GM12878 (cell line): Measurements from ENCODE around the gene ZNF17. TPM values are rescaled to one million over a fixed set of nuclear protein-coding genes. Genes with fewer than 3 reads are reported as not detected.

Source experiments
- ATAC-seq: fragments of 200-7000 bp; cut with Tn5 transposase; 3 replicates; pipeline ENCODE4 v1.9.1; 2020; ENCODE audit warnings: mild to moderate bottlenecking, moderate library complexity
- BruUV-seq: library from RNA; stranded (reverse); fragments of 400-500 nt; replicated peaks from 2 replicates; lab custom pipeline; 2021; lab: Mats Ljungman, UMichigan
- CTCF ChIA-PET: fragments of 300-600 bp; sonication (Branson Sonifier 250); formaldehyde crosslinking; extraction: SDS; loops from one replicate; lab custom pipeline; 2021; ENCODE audit warnings: inconsistent platforms; lab: Yijun Ruan, JAX
- POLR2A ChIA-PET: fragments of 350-600 bp; formaldehyde crosslinking; extraction: SDS; loops from one replicate; lab custom pipeline; 2021; ENCODE audit warnings: inconsistent platforms; lab: Charles Lee
- RAD21 ChIA-PET: fragments of 300-600 bp; sonication (Branson Sonifier 250); formaldehyde crosslinking; loops from one replicate; lab custom pipeline; 2023; ENCODE audit warnings: antibody characterized with exemption; ENCODE audit not compliant: unreplicated experiment; lab: Charles Lee
- SMC1A ChIA-PET: fragments of 300-600 bp; sonication (Branson Sonifier 250); formaldehyde crosslinking; loops from one replicate; lab custom pipeline; 2023; ENCODE audit not compliant: unreplicated experiment, uncharacterized antibody; lab: Charles Lee
- DNase-seq: peaks from one replicate; pipeline ENCODE4 v3.0.0-alpha.2; 2011; ENCODE audit warnings: low read depth, low spot score
- FAIRE-seq: peaks from 3 replicates; lab custom pipeline; 2011; peaks lifted over from hg19 to GRCh38; lab: Jason Lieb, UNC
- H2AFZ ChIP-seq: 2 replicates; pipeline ENCODE4 v1.6.0; 2011; ENCODE audit warnings: low read depth, low read length, control low read depth; ENCODE audit not compliant: control insufficient read depth
- H3K27ac ChIP-seq: 2 replicates; pipeline ENCODE4 v1.5.1; 2011; ENCODE audit warnings: control low read depth; ENCODE audit not compliant: control insufficient read depth, insufficient read depth
- H3K27me3 ChIP-seq, 2 experiments: replicated peaks in 1 of 2; 2 replicates each; pipeline versions ENCODE4 v1.6.0 to v1.6.1; 2011; ENCODE audit warnings: low read length in 1 of 2; ENCODE audit not compliant: control insufficient read depth in 2 of 2, insufficient read depth in 2 of 2
- H3K36me3 ChIP-seq, 2 experiments: 2 replicates each; pipeline ENCODE4 v1.5.1; 2011; ENCODE audit warnings: low read length in 1 of 2; ENCODE audit not compliant: control insufficient read depth in 2 of 2, insufficient read depth in 2 of 2
- H3K4me1 ChIP-seq: 2 replicates; pipeline ENCODE4 v1.6.1; 2011; ENCODE audit warnings: mild to moderate bottlenecking, low read length, moderate library complexity, mixed read lengths; ENCODE audit not compliant: control insufficient read depth, insufficient read depth
- H3K4me2 ChIP-seq: 2 replicates; pipeline ENCODE4 v1.6.0; 2011; ENCODE audit warnings: control low read depth; ENCODE audit not compliant: control insufficient read depth, insufficient read depth
- H3K4me3 ChIP-seq: fragments of 200-600 bp; sonication (generic); 2 replicates; pipeline ENCODE4 v1.5.1; 2016
- H3K79me2 ChIP-seq: 2 replicates; pipeline ENCODE4 v1.6.0; 2011; ENCODE audit warnings: low read length; ENCODE audit not compliant: control insufficient read depth, insufficient read depth
- H3K9ac ChIP-seq: 2 replicates; pipeline ENCODE4 v1.8.0; 2011; ENCODE audit warnings: low read length, control low read depth, mixed read lengths; ENCODE audit not compliant: control insufficient read depth, insufficient read depth
- H3K9me3 ChIP-seq: replicated peaks from 3 replicates; pipeline ENCODE4 v1.5.1; 2011; ENCODE audit warnings: mild to moderate bottlenecking, low read length; ENCODE audit not compliant: control insufficient read depth, insufficient read depth
- H4K20me1 ChIP-seq: 2 replicates; pipeline ENCODE4 v1.6.0; 2011; ENCODE audit not compliant: control insufficient read depth, insufficient read depth
- DPF2 ChIP-seq: fragments of 450-650 bp; IDR thresholded peaks from 2 replicates; pipeline ENCODE4 v1.6.1; 2017; ENCODE audit warnings: mild to moderate bottlenecking
- IKZF2 ChIP-seq, 2 experiments: fragments of 450-650 bp; IDR thresholded peaks; 2 replicates each; pipeline ENCODE4 v1.6.1; 2017; ENCODE audit warnings: mild to moderate bottlenecking in 2 of 2, moderate library complexity in 2 of 2
- WGBS: methylation state at CpG from one replicate; pipeline ENCODE4 v1.1.6; 2016; ENCODE audit warnings: low lambda C conversion rate; ENCODE audit not compliant: insufficient replicate concordance, insufficient coverage; ENCODE audit errors: missing lambda C conversion rate; 5-methylcytosine and 5-hydroxymethylcytosine counted together
- in situ Hi-C: fragments of 300-500 bp; cut with MboI; formaldehyde crosslinking; loops from 9 replicates; pipeline ENCODE4 v1.14.3; 2018; ENCODE audit warnings: mixed read lengths
- intact Hi-C: fragments of 100-400 bp; cut with micrococcal nuclease; formaldehyde crosslinking; loops from one replicate; pipeline ENCODE4 v1.14.2; 2022; ENCODE audit not compliant: unreplicated experiment
- polyA plus RNA-seq, 11 experiments: library from polyadenylated mRNA; depleted of rRNA in 4 of 11; unstranded in 6 of 11; stranded (reverse) in 5 of 11; fragments of >200 nt; fragmentation: Nextera tagmentation in 4 of 11; fragmentation: Illumina TruSeq in 1 of 11; extraction: Ambion mirVana in 4 of 11; extraction: Trizol in 1 of 11; gene quantifications; 1 replicate in 1 of 11; 2 replicates in 10 of 11; pipeline versions ENCODE4 v1.2.1 to v1.2.3, GENCODE V29; 2011 to 2016; ENCODE audit warnings: inconsistent platforms in 2 of 11, missing spikeins in 2 of 11, low read depth in 1 of 11
- total RNA-seq, 4 experiments: library from RNA; depleted of rRNA in 3 of 4; stranded (reverse); fragments of >200 nt in 3 of 4; fragmentation: Illumina TruSeq in 1 of 4; extraction: Trizol in 1 of 4; gene quantifications; 2 replicates each; pipeline versions ENCODE4 v1.2.1 to v1.2.3, GENCODE V29; 2013 to 2021
- TF ChIP-seq, protein P1 (sequence below): fragments of 450-650 bp; IDR thresholded peaks from 2 replicates; pipeline ENCODE4 v1.6.1; 2014; ENCODE audit warnings: mild to moderate bottlenecking

Gene ZNF17
- total and polyA plus RNA-seq, 10 of the 15 experiments (the other 5 are each of a cell fraction or from before 2014, with no cell fraction given), result 4.4 to 11.3 (median 7.8) TPM

- in situ Hi-C loops (no loop called here), intact Hi-C loops (no loop called here)
- Histone ChIP-seq H3K4me1 (peaks cover 5% of the 10 kb centered on the region; the same call in 1 of the 2 replicates), H3K9ac (peak overlapping the region; percentile 61), H3K27me3 (no peaks in the 10 kb centered on the region), H4K20me1 (no peaks in the 10 kb centered on the region; the same call in 1 of the 2 replicates), H3K27ac (peak overlapping the region; percentile 38), H3K9me3 (peaks cover 3% of the 10 kb centered on the region; the same call in 2 of the 3 replicates), H3K4me2 (peak overlapping the region; percentile 86), H3K79me2 (peaks cover 17% of the 10 kb centered on the region), H2AFZ (peak overlapping the region; percentile 97)
- DNase-seq (no peak), FAIRE-seq (peak; percentile 66), ATAC-seq (peak; percentile 29)
- WGBS, result 43% methylated on average over 15 of the region's 15 CpGs
- POLR2A ChIA-PET, result interaction anchor here (0.6 to 1.7 kb wide), 7 partner anchors 45 to 481 kb away, joined by 3 to 5 read pairs (median 3); partner anchors contain the start of genes ZNF304, ZNF417, ZNF548 and ZNF671
- CTCF ChIA-PET, result interaction anchor here (1.3 to 1.5 kb wide), 2 partner anchors 28 to 42 kb away, joined by 3 to 4 read pairs; no protein-coding TSS in a partner anchor
- RAD21 ChIA-PET, result interaction anchor here (0.8 to 1.6 kb wide), 2 partner anchors 45 to 84 kb away, joined by 3 to 4 read pairs; partner anchors contain the start of genes ZNF304 and ZNF548
- TSS peak; percentile 95 for BruUV-seq
- TF ChIP-seq, protein P1, sequence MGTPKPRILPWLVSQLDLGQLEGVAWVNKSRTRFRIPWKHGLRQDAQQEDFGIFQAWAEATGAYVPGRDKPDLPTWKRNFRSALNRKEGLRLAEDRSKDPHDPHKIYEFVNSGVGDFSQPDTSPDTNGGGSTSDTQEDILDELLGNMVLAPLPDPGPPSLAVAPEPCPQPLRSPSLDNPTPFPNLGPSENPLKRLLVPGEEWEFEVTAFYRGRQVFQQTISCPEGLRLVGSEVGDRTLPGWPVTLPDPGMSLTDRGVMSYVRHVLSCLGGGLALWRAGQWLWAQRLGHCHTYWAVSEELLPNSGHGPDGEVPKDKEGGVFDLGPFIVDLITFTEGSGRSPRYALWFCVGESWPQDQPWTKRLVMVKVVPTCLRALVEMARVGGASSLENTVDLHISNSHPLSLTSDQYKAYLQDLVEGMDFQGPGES, result no peak
- TF ChIP-seq IKZF2 (IDR thresholded peaks at IDR 0.05) (peak in 1 of 2 experiments; percentile 20; a peak in 1 of 4 replicates), DPF2 (no peak)
- TF ChIP-seq, all 136 proteins: peak for 1
- Histone ChIP-seq H3K36me3 (peaks cover 0 to 5% of the 10 kb centered on the region in 2 experiments; a peak in 1 of 4 replicates), H3K4me3 (peak overlapping the region; percentile 73)
- SMC1A ChIA-PET, result interaction anchor here (0.8 to 1.5 kb wide), 2 partner anchors 10 to 25 kb away, joined by 3 to 4 read pairs; no protein-coding TSS in a partner anchor
These were observed 23.6 kb downstream of the ZNF17 start for GRCh38 chr19:57434386-57435061.
